IgD-negative memory B cell (primary cell): ENCODE results near the gene WDR86. TPM values are rescaled to one million over a fixed set of nuclear protein-coding genes. Genes with fewer than 3 reads are reported as not detected.

Experiments used
- H3K27ac Mint-ChIP-seq, 3 donors: one replicate each; pipeline ENCODE4 v1.8.0; 2020 to 2022; ENCODE audit warnings: mild to moderate bottlenecking in 3 of 3, mixed read lengths in 3 of 3, moderate library complexity in 1 of 3
- H3K27me3 Mint-ChIP-seq: one replicate; pipeline ENCODE4 v1.8.0; 2021; ENCODE audit warnings: mixed read lengths
- H3K36me3 Mint-ChIP-seq: one replicate; pipeline ENCODE4 v1.8.0; 2020; ENCODE audit warnings: mild to moderate bottlenecking, mixed read lengths
- H3K4me1 Mint-ChIP-seq, 3 donors: one replicate each; pipeline ENCODE4 v1.8.0; 2020 to 2022; ENCODE audit warnings: mixed read lengths in 3 of 3, mild to moderate bottlenecking in 1 of 3
- H3K4me3 Mint-ChIP-seq, 4 donors: one replicate each; pipeline ENCODE4 v1.8.0; 2020 to 2022; ENCODE audit warnings: mild to moderate bottlenecking in 4 of 4, mixed read lengths in 4 of 4, moderate library complexity in 3 of 4
- H3K9me3 Mint-ChIP-seq, 3 donors: one replicate each; pipeline ENCODE4 v1.8.0; 2020 to 2021; ENCODE audit warnings: mixed read lengths in 3 of 3, mild to moderate bottlenecking in 1 of 3
- polyA plus RNA-seq: library from polyadenylated mRNA; unstranded; fragments of 300-500 nt; fragmentation: Illumina TruSeq; gene quantifications from one replicate; pipeline ENCODE4 v1.2.3, GENCODE V29; 2021

Gene WDR86
- polyA plus RNA-seq, 1 donor from 2014 or later = 0.54 TPM

- peaks cover 21% of the 10 kb centered on the region for H3K27me3 Mint-ChIP-seq
- H3K4me3 Mint-ChIP-seq = no peak overlapping the region
- no peaks in the 10 kb centered on the region for H3K36me3 Mint-ChIP-seq
- H3K9me3 Mint-ChIP-seq = no peaks in the 10 kb centered on the region
- H3K27ac Mint-ChIP-seq = no peak overlapping the region
- peaks cover 2 to 9% (median 6%) of the 10 kb centered on the region in 3 donors for H3K4me1 Mint-ChIP-seq
These were observed 24.7 kb upstream of the WDR86 start for GRCh38 chr7:151434549-151434948.

GRCh38 chr7:151433721-151434400, 24.0 kb upstream of the WDR86 start:
- H3K27me3 Mint-ChIP-seq = peaks cover 15% of the 10 kb centered on the region
- H3K4me1 Mint-ChIP-seq = peaks cover 5 to 11% (median 8%) of the 10 kb centered on the region in 3 donors
- H3K27ac Mint-ChIP-seq = no peak overlapping the region
- H3K4me3 Mint-ChIP-seq = no peak overlapping the region
- no peaks in the 10 kb centered on the region for H3K9me3 Mint-ChIP-seq
- no peaks in the 10 kb centered on the region for H3K36me3 Mint-ChIP-seq

- H3K27ac Mint-ChIP-seq = no peak overlapping the region
These were observed 23.1 kb upstream of the WDR86 start for GRCh38 chr7:151432658-151433521.

DNA sequence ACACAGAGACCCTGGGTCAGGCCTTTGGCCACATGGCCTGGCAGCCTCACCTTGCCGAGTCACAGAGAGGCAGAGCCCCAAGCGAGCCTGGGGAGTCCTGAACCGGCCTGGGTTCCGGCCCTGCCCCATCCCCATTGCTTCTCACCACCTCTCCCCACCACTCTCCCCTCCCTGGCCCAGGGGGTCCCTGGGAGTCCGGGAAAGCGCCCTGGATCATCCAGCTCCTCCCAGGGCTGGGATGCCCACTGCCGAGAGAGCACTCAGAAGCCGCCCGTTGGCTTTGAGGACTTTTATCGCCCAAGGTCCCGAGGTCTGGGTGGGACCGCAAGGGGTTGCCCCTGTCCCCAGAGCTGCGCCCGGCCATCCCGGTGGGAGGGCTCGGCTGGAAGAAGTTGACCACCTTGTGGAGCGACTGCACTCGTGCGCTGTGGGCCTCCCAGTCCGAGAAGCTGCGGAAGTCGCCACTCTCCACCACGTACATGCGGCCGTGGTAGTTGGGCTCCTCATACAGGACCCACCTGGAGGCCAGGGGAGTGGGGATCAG, 22.0 kb upstream of the WDR86 start:
- H3K4me3 Mint-ChIP-seq = no peak overlapping the region
- peaks cover 5 to 11% (median 8%) of the 10 kb centered on the region in 3 donors for H3K4me1 Mint-ChIP-seq
- no peak overlapping the region for H3K27ac Mint-ChIP-seq
- no peaks in the 10 kb centered on the region for H3K36me3 Mint-ChIP-seq
- no peaks in the 10 kb centered on the region for H3K9me3 Mint-ChIP-seq
- peaks cover 12% of the 10 kb centered on the region for H3K27me3 Mint-ChIP-seq

More at GRCh38 chr7:151432658-151433521, 23.1 kb upstream of the WDR86 start:
- H3K4me3 Mint-ChIP-seq = peak overlapping the region in 1 of 4 donors; percentile 9
- peaks cover 13% of the 10 kb centered on the region for H3K27me3 Mint-ChIP-seq
- peaks cover 5 to 11% (median 8%) of the 10 kb centered on the region in 3 donors for H3K4me1 Mint-ChIP-seq
- H3K9me3 Mint-ChIP-seq = no peaks in the 10 kb centered on the region
- H3K36me3 Mint-ChIP-seq = no peaks in the 10 kb centered on the region

DNA sequence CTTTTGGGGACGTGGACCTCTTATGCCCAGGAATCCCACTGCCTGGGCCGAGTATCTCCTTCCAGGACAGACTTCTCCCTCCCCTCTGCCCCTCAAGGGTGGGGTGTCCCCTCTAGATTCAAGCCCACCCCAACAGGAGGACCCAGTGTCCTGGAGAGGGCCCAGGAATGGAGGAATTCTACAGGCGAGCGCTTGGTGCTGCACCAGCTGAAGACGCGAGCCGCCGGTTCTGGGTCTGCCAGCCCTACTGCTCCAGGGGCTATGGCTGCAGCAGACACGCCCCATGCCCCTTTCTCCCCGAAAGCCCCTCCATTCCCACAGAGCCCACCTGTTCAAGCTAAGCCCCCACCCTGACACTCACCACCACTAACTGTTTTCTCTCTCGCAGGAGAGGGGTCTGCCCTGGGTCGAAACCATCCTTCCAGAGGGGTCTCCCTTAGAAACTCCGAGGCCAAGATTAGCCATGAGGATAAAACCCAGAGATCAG, 21.5 kb upstream of the WDR86 start:
- no peaks in the 10 kb centered on the region for H3K9me3 Mint-ChIP-seq
- H3K36me3 Mint-ChIP-seq = no peaks in the 10 kb centered on the region
- H3K27ac Mint-ChIP-seq = peak overlapping the region in 1 of 3 donors; percentile 24
- peaks cover 9% of the 10 kb centered on the region for H3K27me3 Mint-ChIP-seq
- peaks cover 5 to 11% (median 8%) of the 10 kb centered on the region in 3 donors for H3K4me1 Mint-ChIP-seq
- no peak overlapping the region for H3K4me3 Mint-ChIP-seq

DNA sequence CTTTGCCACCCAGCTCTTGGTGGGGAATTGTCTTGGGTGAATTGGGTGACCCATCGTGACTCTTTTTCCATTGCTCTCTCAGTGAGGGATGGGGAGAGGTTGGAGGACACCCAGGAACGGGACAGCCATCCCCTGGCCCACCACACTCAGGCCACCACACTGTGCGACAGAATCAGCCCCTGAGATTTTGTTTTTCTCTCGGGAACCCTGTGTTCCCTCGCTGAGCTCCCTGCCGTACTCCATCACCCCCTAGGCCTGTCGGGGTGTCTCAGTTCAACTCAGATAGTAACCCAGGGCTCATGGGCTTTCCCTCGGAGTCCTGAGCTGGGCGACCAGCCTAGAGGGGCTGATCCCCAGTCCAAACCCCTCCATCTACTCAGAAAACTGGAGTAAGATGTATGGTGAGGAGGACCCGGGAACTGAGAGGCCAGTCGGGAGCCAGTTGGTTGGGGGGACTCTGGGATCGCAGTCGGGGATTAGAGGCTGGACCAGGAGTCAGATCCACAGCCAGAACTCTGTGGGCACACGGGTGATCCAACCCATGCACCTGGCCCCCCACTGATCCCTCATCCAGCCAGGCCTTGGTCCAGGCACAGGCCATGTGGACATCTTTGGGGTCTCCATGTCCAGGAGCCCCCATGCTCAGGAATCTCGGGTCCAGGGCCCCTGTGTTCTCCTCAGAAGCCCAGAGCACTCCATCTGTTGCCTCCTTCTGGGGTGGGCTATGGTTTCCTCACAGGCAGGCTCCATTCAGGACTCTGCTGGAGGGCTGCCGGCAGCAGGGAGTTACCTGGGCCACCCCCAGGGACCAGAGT, 20.8 kb upstream of the WDR86 start:
- H3K27ac Mint-ChIP-seq = peak overlapping the region in 1 of 3 donors; percentile 60
- H3K27me3 Mint-ChIP-seq = peaks cover 9% of the 10 kb centered on the region
- no peak overlapping the region for H3K4me3 Mint-ChIP-seq
- no peaks in the 10 kb centered on the region for H3K9me3 Mint-ChIP-seq
- peaks cover 5 to 11% (median 8%) of the 10 kb centered on the region in 3 donors for H3K4me1 Mint-ChIP-seq
- H3K36me3 Mint-ChIP-seq = no peaks in the 10 kb centered on the region

DNA sequence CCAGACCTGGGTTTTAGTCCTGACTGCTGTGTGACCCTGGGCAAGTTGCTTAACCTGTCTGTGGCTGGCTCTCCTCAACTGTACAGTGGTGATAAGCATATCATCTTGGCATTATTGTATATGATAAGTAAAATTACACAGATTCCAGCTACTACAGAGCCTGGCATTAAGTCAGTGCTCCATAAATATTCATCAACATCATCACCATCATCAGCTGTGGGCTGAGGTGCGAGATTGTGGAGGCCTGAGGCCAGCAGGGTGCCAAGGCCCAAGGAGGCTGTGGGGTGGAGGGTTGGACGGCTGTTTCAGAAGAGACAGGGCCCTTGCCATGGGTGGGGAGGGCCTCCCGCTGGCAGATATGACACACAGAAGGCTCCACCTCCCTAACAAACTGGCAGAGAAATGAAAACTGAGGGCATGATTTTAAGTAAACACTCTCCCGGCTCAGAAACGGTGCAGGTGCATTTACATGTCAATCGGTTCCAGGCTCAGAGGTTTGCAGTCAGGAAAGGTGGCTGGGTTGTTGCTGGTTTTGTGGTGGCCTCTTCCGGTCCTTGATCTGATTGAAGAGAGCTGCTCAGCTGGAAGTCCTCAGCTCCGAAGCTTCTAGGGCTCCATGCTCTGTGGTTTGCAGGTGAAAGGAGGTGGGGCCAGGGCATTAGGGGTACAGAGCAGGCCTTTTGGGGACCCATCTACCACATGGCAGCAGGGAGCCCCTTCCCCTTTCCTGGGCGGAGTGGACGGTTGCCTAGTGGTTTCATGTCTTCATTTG, 19.9 kb upstream of the WDR86 start:
- Mint-ChIP-seq H3K27me3 (peaks cover 9% of the 10 kb centered on the region), H3K4me1 (peaks cover 5 to 11% (median 8%) of the 10 kb centered on the region in 3 donors), H3K27ac (peak overlapping the region; percentile 12 to 60 (median 53)), H3K36me3 (no peaks in the 10 kb centered on the region), H3K9me3 (no peaks in the 10 kb centered on the region), H3K4me3 (peak overlapping the region in 2 of 4 donors; percentile 15 to 34)

DNA sequence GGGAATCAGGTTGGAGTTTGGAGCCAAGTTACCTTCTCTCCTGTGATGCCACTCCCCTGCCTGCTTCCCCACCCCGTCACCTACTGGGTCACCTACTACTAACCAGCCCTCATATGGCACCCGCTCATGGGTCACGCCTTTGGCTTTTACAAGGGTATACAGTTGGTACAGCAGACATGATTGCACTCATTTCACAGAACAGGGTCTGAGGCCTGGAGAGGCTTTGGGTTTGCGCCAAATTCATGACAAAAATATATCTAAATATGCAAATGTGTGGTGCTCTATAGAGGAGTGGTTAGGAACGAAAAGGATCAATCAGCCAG, 19.4 kb upstream of the WDR86 start:
- Mint-ChIP-seq H3K4me3 (no peak overlapping the region), H3K4me1 (peaks cover 5 to 11% (median 8%) of the 10 kb centered on the region in 3 donors), H3K27ac (peak overlapping the region in 1 of 3 donors; percentile 53), H3K27me3 (peaks cover 11% of the 10 kb centered on the region), H3K36me3 (no peaks in the 10 kb centered on the region), H3K9me3 (no peaks in the 10 kb centered on the region)

- Mint-ChIP-seq H3K4me3 (no peak overlapping the region), H3K36me3 (no peaks in the 10 kb centered on the region), H3K4me1 (peaks cover 5 to 11% (median 8%) of the 10 kb centered on the region in 3 donors), H3K27me3 (peaks cover 11% of the 10 kb centered on the region), H3K9me3 (no peaks in the 10 kb centered on the region), H3K27ac (no peak overlapping the region)
These were observed 18.8 kb upstream of the WDR86 start for GRCh38 chr7:151428378-151429236.

GRCh38 chr7:151427705-151428377, 18.0 kb upstream of the WDR86 start:
- peaks cover 7% of the 10 kb centered on the region for H3K27me3 Mint-ChIP-seq
- no peaks in the 10 kb centered on the region for H3K36me3 Mint-ChIP-seq
- H3K27ac Mint-ChIP-seq = no peak overlapping the region
- H3K4me1 Mint-ChIP-seq = peaks cover 5 to 10% (median 8%) of the 10 kb centered on the region in 3 donors
- peaks cover 0 to 2% (median 1%) of the 10 kb centered on the region in 3 donors for H3K9me3 Mint-ChIP-seq
- no peak overlapping the region for H3K4me3 Mint-ChIP-seq

GRCh38 chr7:151426904-151427704, 17.3 kb upstream of the WDR86 start:
- Mint-ChIP-seq H3K9me3 (peaks cover 0 to 10% (median 2%) of the 10 kb centered on the region in 3 donors), H3K4me3 (no peak overlapping the region), H3K36me3 (no peaks in the 10 kb centered on the region), H3K27me3 (peaks cover 11% of the 10 kb centered on the region), H3K27ac (no peak overlapping the region), H3K4me1 (peaks cover 5 to 8% (median 8%) of the 10 kb centered on the region in 3 donors)

DNA sequence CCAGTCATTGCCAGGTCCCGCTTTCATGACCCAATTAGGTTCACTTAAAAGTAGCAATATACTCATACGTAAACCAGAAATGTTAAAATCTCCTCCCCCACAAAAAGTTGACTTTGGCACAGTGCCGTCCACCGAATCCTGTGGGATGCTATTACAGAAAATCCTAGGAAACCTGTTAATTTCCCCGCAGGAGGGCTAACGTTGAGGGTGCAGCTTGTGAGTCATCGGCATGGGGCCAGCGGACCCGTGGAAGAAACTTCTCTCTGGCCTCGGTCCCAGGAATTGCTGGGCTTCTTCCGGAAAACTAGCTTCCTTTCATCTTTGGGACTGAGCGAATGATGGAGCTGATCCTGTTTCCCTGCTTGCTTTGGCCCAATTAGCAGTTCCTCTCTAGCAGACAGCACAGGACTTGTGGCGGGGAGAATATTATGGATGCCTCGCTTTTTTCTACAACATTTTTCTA, 16.6 kb upstream of the WDR86 start:
- Mint-ChIP-seq H3K4me1 (peaks cover 5 to 8% (median 8%) of the 10 kb centered on the region in 3 donors), H3K27me3 (peaks cover 14% of the 10 kb centered on the region), H3K27ac (no peak overlapping the region), H3K4me3 (no peak overlapping the region), H3K9me3 (peaks cover 0 to 13% (median 4%) of the 10 kb centered on the region in 3 donors), H3K36me3 (no peaks in the 10 kb centered on the region)
